Measurements from ENCODE around the gene TNK1. TPM values are rescaled to one million over a fixed set of nuclear protein-coding genes. Genes with fewer than 3 reads are reported as not detected.

Gene TNK1
- polyA plus RNA-seq, 1 donor from 2014 or later: 0.83 TPM

DNA sequence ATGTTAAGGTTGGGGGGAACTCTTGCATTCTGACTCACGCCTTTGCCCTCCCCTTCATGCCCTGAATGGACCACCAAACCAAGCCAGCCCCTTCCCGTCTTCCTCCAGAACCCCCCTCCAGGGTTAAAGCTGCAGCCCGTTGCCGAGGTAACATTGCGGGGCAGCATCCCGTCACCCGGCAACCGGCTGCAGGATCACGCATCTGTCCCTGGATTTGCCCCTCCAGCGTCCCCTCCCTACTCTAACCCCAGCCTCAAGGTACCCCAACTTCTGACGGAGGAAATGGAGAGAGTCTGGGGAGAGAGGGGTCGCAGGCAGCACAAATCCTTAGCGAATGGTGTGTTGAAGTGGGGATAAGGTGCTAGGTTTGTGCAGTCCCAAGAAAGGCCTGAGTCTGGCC lies 26.2 kb downstream of the TNK1 start:
- Histone ChIP-seq H3K4me3 (ENCODE audit: low read length) (peak overlapping the region; percentile 88), H3K9ac (ENCODE audit: low read length) (peak overlapping the region; percentile 98), H3F3A (ENCODE audit: insufficient read depth, low read length, poor library complexity, severe bottlenecking) (peaks cover 5% of the 10 kb centered on the region), H3K9me2 (ENCODE audit: insufficient read depth, low read length) (no peaks in the 10 kb centered on the region), H2AFZ (ENCODE audit: low read depth, low read length) (no peak overlapping the region), H3K79me2 (replicated peaks; ENCODE audit: insufficient read depth, low read length) (peaks cover 32% of the 10 kb centered on the region), H3K9me3 (ENCODE audit: low read length) (no peaks in the 10 kb centered on the region), H4K20me1 (ENCODE audit: insufficient read depth) (peaks cover 2% of the 10 kb centered on the region), H3K27me3 (ENCODE audit: insufficient read depth, low read depth, low read length) (no peaks in the 10 kb centered on the region), H3K27ac (ENCODE audit: low read length) (peak overlapping the region; percentile 31), H3K4me2 (ENCODE audit: low read length) (peak overlapping the region; percentile 73), H3K36me3 (ENCODE audit: insufficient read depth, low read length) (no peaks in the 10 kb centered on the region)
- TF ChIP-seq RAD21 (conservative IDR thresholded peaks at IDR 0.05) (no peak), EP300 (conservative IDR thresholded peaks at IDR 0.05; ENCODE audit: poor library complexity, severe bottlenecking) (no peak), POLR2AphosphoS5 (IDR thresholded peaks at IDR 0.05) (no peak), SMC3 (conservative IDR thresholded peaks at IDR 0.05; ENCODE audit: poor library complexity) (no peak), TAF1 (IDR thresholded peaks at IDR 0.05; ENCODE audit: low read depth) (no peak), EZH2 (IDR thresholded peaks at IDR 0.05; ENCODE audit: borderline replicate concordance, insufficient read depth, low read length, poor library complexity, severe bottlenecking) (no peak), MXI1 (conservative IDR thresholded peaks at IDR 0.05; ENCODE audit: poor library complexity, severe bottlenecking) (no peak)
- TF ChIP-seq, protein P1, sequence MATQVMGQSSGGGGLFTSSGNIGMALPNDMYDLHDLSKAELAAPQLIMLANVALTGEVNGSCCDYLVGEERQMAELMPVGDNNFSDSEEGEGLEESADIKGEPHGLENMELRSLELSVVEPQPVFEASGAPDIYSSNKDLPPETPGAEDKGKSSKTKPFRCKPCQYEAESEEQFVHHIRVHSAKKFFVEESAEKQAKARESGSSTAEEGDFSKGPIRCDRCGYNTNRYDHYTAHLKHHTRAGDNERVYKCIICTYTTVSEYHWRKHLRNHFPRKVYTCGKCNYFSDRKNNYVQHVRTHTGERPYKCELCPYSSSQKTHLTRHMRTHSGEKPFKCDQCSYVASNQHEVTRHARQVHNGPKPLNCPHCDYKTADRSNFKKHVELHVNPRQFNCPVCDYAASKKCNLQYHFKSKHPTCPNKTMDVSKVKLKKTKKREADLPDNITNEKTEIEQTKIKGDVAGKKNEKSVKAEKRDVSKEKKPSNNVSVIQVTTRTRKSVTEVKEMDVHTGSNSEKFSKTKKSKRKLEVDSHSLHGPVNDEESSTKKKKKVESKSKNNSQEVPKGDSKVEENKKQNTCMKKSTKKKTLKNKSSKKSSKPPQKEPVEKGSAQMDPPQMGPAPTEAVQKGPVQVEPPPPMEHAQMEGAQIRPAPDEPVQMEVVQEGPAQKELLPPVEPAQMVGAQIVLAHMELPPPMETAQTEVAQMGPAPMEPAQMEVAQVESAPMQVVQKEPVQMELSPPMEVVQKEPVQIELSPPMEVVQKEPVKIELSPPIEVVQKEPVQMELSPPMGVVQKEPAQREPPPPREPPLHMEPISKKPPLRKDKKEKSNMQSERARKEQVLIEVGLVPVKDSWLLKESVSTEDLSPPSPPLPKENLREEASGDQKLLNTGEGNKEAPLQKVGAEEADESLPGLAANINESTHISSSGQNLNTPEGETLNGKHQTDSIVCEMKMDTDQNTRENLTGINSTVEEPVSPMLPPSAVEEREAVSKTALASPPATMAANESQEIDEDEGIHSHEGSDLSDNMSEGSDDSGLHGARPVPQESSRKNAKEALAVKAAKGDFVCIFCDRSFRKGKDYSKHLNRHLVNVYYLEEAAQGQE (IDR thresholded peaks at IDR 0.05; ENCODE audit: borderline replicate concordance): no peak
- TF ChIP-seq, protein P2, sequence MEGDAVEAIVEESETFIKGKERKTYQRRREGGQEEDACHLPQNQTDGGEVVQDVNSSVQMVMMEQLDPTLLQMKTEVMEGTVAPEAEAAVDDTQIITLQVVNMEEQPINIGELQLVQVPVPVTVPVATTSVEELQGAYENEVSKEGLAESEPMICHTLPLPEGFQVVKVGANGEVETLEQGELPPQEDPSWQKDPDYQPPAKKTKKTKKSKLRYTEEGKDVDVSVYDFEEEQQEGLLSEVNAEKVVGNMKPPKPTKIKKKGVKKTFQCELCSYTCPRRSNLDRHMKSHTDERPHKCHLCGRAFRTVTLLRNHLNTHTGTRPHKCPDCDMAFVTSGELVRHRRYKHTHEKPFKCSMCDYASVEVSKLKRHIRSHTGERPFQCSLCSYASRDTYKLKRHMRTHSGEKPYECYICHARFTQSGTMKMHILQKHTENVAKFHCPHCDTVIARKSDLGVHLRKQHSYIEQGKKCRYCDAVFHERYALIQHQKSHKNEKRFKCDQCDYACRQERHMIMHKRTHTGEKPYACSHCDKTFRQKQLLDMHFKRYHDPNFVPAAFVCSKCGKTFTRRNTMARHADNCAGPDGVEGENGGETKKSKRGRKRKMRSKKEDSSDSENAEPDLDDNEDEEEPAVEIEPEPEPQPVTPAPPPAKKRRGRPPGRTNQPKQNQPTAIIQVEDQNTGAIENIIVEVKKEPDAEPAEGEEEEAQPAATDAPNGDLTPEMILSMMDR (IDR thresholded peaks at IDR 0.05; ENCODE audit: poor library complexity, severe bottlenecking): no peak

DNA sequence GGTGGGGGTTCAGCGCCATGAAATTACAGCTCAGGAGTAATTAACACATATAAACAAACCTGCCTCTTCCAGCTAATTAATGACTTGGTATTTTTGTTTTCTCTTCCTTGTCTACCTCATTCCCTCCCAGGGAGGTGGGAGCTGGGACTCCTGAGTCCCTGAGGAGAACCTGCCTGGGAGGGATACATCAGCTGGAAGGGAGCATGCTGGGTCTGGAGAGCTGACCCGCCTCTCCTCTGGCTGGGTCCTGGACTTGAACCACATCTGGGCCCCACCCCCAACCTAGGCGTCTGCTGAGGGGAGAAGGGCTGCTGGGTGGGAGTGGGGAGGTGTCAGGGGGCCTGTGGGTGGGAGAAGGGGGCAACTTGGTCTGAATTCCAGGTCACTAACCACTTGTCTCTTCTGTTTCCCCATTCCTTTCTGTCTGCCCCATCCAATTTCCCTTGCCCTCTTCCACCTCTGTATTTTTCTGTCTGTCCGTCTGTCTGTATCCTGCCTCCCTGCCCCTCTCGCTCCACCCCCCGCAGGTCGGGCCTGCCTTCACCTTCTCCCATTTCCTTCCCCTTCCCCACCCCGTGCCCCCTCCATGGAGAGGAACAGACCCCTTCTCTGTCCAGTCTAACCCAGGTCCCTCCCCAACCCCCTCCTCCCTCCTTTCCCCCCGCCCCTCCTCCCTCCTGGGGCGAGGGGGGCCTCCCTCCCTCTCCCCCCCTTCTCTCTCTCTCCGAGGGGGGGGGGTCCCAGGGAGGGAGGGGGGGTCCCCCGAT lies 26.8 kb downstream of the TNK1 start, which contains the start of gene NLGN2:
Gene NLGN2 (plus strand): TSS at position 361 of the 767 bp plus-strand sequence. CDS start 411 bp downstream, outside the sequence.
- H3K36me3 ChIP-seq (ENCODE audit: insufficient read depth, low read length): no peaks in the 10 kb centered on the region
- H3K9me3 ChIP-seq (ENCODE audit: low read length): no peaks in the 10 kb centered on the region
- no peak within 1 kb of the TSS for H2AFZ ChIP-seq (ENCODE audit: low read depth, low read length)
- H3K9me2 ChIP-seq (ENCODE audit: insufficient read depth, low read length): no peaks in the 10 kb centered on the region
- peak within 1 kb of the TSS; percentile 73 for H3K4me2 ChIP-seq (ENCODE audit: low read length)
- H3K9ac ChIP-seq (ENCODE audit: low read length): peak within 1 kb of the TSS; percentile 98
- peaks cover 2% of the 10 kb centered on the region for H4K20me1 ChIP-seq (ENCODE audit: insufficient read depth)
- H3K27ac ChIP-seq (ENCODE audit: low read length): peak within 1 kb of the TSS; percentile 31
- peaks cover 5% of the 10 kb centered on the region for H3F3A ChIP-seq (ENCODE audit: insufficient read depth, low read length, poor library complexity, severe bottlenecking)
- TF ChIP-seq TAF1 (IDR thresholded peaks at IDR 0.05; ENCODE audit: low read depth) (no peak), MXI1 (conservative IDR thresholded peaks at IDR 0.05; ENCODE audit: poor library complexity, severe bottlenecking) (no peak)
- TF ChIP-seq, protein P1 (IDR thresholded peaks at IDR 0.05; ENCODE audit: borderline replicate concordance): no peak
- H3K27me3 ChIP-seq (ENCODE audit: insufficient read depth, low read depth, low read length): no peaks in the 10 kb centered on the region
- peaks cover 32% of the 10 kb centered on the region for H3K79me2 ChIP-seq (replicated peaks; ENCODE audit: insufficient read depth, low read length)
- H3K4me3 ChIP-seq (ENCODE audit: low read length): peak within 1 kb of the TSS; percentile 88

All from neural cell (in vitro differentiated cells).